BLaER1 (cell line): ENCODE data around the gene COMMD3.
"Not testable (repeated sequence)": the region's sequence is repeated elsewhere in the genome, so short reads cannot be mapped to it uniquely, and the experiment has no call there.

Experiments used
- H3K27ac ChIP-seq: shearing (Covaris generic); formaldehyde crosslinking; 2 replicates; pipeline ENCODE4 v1.8.1; 2022
- H3K27me3 ChIP-seq: shearing (Covaris generic); formaldehyde crosslinking; 2 replicates; pipeline ENCODE4 v1.8.1; 2022
- H3K36me3 ChIP-seq: shearing (Covaris generic); formaldehyde crosslinking; 2 replicates; pipeline ENCODE4 v1.8.1; 2022
- H3K4me1 ChIP-seq: shearing (Covaris generic); formaldehyde crosslinking; 2 replicates; pipeline ENCODE4 v1.8.1; 2022
- H3K4me2 ChIP-seq: shearing (Covaris generic); formaldehyde crosslinking; 2 replicates; pipeline ENCODE4 v1.8.1; 2022
- H3K4me3 ChIP-seq: shearing (Covaris generic); formaldehyde crosslinking; 2 replicates; pipeline ENCODE4 v1.8.1; 2022
- H3K9ac ChIP-seq: shearing (Covaris generic); formaldehyde crosslinking; 2 replicates; pipeline ENCODE4 v1.8.1; 2022
- H3K9me3 ChIP-seq: shearing (Covaris generic); formaldehyde crosslinking; 2 replicates; pipeline ENCODE4 v1.8.1; 2022
- H4K20me1 ChIP-seq: shearing (Covaris generic); formaldehyde crosslinking; 2 replicates; pipeline ENCODE4 v1.8.1; 2022
- Cebpa-rat ChIP-seq: shearing (Covaris generic); IDR thresholded peaks from 2 replicates; pipeline ENCODE4 v1.8.1; 2022

Gene COMMD3

DNA sequence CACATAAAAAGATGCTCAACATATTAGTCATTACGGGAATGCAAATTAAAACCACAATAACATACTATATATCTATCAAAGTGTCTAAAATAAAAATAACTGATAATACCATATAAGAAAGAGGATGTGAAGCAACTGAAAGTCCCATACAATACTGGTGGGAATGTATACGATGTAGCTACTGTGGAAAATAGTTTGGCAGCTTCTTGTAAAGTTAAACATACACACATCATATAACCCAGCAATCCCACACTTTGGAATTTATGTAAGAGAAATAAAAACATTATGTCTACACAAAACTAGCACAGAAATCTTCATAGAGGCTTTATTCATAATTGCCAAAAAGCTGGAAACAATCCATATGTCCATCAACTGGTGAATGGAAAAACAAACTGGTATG, 10.5 kb upstream of the COMMD3 start:
- Histone ChIP-seq H3K4me2 (no peak overlapping the region), H3K4me3 (no peak overlapping the region), H3K27ac (no peak overlapping the region), H3K4me1 (no peaks in the 10 kb centered on the region), H3K9me3 (no peaks in the 10 kb centered on the region), H3K27me3 (peaks cover 33% of the 10 kb centered on the region), H3K9ac (no peak overlapping the region), H4K20me1 (peaks cover 7% of the 10 kb centered on the region; the same call in 1 of the 2 replicates), H3K36me3 (no peaks in the 10 kb centered on the region)
- no peak for TF ChIP-seq Cebpa-rat

DNA sequence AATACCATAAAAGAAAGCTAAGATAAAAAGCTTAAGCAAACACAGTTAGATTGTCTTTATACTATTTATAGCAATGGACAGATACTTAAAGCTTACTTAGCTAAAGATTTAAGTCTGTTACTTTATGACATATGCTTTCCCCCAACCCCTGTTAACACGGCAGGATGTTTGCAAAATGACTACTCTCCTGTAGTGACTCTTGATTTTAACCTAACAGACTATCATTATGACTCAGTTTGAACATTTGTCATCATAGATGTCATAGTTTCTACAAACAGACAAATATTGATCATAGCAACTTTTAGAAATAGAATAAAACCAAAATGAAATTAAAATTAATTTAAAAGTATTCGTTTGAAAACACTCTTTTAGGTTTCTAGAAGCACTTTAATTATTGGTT, 7.8 kb upstream of the COMMD3 start:
- no peak overlapping the region for H3K4me3 ChIP-seq
- no peaks in the 10 kb centered on the region for H3K36me3 ChIP-seq
- no peaks in the 10 kb centered on the region for H3K9me3 ChIP-seq
- no peaks in the 10 kb centered on the region for H3K4me1 ChIP-seq
- peaks cover 27% of the 10 kb centered on the region for H4K20me1 ChIP-seq
- peaks cover 60% of the 10 kb centered on the region for H3K27me3 ChIP-seq
- H3K4me2 ChIP-seq = no peak overlapping the region
- H3K27ac ChIP-seq = no peak overlapping the region
- TF ChIP-seq Cebpa-rat = no peak
- H3K9ac ChIP-seq = no peak overlapping the region

DNA sequence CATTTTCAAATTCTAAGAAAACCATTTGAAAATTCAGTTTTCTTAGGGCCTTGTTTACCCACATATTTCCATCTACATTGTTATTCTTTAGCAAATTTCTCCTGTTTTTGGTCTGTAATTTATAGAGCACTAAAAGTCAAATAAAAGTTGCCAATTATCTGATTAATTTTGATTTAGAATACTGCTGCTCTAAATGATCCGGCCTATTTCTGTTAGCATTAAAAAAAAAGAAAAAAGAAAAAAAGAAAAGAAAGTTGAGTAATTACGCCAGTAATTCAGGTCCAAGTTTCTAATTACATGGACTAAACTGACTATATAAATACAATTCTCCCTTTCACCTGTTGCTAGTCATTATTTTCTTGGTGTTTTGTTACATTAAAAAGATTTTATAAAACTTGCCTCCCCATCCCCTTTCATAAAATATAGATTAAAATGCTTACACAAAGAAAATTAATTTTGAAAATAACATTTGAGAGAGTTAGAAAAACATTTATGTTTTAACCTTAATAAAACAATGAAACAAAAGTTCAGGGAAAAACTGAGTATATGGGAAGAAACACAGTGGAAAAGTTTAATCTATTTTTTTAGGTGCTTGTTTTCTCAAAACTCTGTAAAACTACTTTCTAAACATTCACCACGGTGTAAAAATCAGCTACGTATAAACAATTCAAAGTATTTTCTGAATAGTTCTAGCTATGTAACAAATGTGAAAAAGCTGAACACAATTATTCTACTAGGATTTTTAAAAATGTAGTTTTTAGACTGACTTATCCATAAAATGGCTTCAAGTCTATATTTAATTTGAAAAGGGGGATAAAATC, 6.8 kb upstream of the COMMD3 start:
- Histone ChIP-seq H3K9me3 (no peaks in the 10 kb centered on the region), H3K4me3 (no peak overlapping the region), H3K4me1 (no peaks in the 10 kb centered on the region), H3K4me2 (no peak overlapping the region), H4K20me1 (peaks cover 37% of the 10 kb centered on the region), H3K9ac (no peak overlapping the region), H3K27me3 (peaks cover 70% of the 10 kb centered on the region), H3K27ac (no peak overlapping the region), H3K36me3 (no peaks in the 10 kb centered on the region)
- TF ChIP-seq Cebpa-rat = no peak

DNA sequence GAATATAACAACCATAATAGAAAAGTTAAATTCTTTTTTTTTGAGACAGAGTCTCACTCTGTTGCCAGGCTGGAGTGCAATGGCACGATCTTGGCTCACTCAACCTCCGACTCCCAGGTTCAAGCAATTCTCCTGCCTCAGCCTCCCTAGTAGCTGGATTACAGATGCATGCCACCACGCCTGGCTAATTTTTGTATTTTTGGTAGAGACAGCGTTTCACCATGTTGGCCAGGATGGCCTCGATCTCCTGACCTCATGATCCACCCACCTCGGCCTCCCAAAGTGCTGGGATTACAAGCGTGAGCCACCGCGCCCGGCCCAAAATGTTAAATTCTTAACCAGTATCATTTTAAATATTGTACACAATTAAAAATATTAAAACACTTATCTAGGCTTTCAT, 6.2 kb upstream of the COMMD3 start:
- H4K20me1 ChIP-seq = peaks cover 43% of the 10 kb centered on the region
- H3K4me2 ChIP-seq, H3K9ac ChIP-seq, H3K9me3 ChIP-seq, H3K36me3 ChIP-seq, H3K4me3 ChIP-seq, H3K27ac ChIP-seq, H3K4me1 ChIP-seq: not testable (repeated sequence)
- H3K27me3 ChIP-seq = peaks cover 76% of the 10 kb centered on the region

DNA sequence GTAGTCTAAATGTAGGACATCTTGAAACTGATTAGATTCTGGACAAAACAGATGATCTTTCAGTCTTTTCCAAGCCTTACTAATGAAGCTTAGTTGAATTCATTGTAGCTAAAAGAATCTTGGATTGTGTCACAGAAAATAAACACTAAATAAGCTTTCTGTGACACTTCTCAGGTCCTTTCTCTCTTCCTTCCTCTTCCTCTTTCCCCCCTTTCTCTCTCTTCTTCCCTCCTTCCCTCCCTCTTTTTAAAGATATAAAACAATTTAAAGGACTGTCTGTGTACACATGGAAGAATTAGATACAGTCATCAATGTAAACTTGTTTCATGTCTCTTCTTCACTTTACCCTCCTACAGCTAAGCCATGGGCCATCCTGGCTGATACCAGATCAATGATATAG, 5.3 kb upstream of the COMMD3 start:
- Histone ChIP-seq H3K9ac (no peak overlapping the region), H3K4me1 (no peaks in the 10 kb centered on the region), H3K4me2 (no peak overlapping the region), H4K20me1 (peaks cover 53% of the 10 kb centered on the region), H3K9me3 (no peaks in the 10 kb centered on the region), H3K27me3 (peaks cover 85% of the 10 kb centered on the region), H3K27ac (no peak overlapping the region), H3K36me3 (no peaks in the 10 kb centered on the region), H3K4me3 (no peak overlapping the region)
- no peak for TF ChIP-seq Cebpa-rat

DNA sequence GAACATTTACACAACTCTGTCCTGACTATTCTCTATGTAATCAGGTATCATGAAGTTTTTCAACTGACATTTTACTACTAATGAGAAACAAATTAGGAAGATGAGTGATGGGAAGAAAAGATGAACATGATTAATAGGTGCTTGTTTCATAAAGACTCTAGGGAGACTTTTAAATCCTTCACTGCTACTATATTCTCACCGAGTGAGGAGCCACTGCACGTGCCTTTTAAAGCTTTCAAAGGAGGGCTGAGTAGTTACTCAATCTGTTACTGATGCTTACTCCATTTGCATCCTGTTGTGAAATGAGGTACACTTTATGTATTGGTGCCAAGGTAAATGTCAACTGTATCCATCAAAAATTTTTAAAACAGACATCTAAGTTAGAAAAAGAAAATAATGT, 1.3 kb upstream of the COMMD3 start:
- Histone ChIP-seq H3K4me3 (no peak overlapping the region; the same call in 1 of the 2 replicates), H3K4me2 (0 out of 2 replicates have a peak overlapping the region, but pooled peaks have one; percentile 79), H3K27me3 (peaks cover 99% of the 10 kb centered on the region), H4K20me1 (peaks cover 86% of the 10 kb centered on the region), H3K9me3 (no peaks in the 10 kb centered on the region), H3K4me1 (no peaks in the 10 kb centered on the region), H3K36me3 (no peaks in the 10 kb centered on the region), H3K9ac (no peak overlapping the region), H3K27ac (no peak overlapping the region)
- no peak for TF ChIP-seq Cebpa-rat

DNA sequence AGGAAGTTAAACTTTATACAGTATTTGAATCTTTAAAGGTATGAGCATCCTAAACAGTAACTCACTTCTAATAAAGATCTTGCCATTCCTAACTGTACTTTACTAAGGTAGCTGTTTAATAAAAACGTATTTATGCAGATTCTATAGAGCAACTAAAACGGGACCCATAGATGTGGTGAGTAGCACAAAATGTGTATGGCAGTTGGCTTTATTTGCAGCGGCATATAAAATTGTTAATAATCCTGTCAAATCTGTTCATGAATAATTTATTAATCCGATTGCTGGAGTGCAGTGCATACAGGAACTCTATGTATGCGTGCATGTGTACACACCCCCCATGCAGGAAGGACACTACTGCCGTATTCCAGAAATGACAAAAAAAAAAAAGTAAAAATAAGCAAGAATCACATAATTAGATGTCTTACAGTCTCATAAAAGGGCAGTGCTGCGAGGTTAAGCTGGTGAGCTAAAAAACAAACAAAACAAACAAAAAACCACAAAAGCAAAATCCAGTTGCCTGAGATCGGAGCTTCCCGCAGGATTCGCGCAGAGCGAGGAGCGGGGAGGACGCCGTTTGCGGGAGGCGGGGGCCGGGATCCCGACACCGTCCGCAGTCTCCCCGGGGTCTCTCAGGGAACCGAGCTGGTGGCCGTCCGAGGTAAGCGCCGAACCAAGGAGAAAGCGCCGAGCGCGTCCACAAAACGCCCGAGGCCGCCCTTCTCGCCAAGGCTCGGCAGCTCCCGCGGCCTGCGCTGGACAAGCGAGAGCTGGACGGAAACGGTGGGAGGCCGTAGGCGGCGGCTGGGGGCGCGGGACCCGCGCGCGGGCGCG, 518 bp upstream of the COMMD3 start:
- no peaks in the 10 kb centered on the region for H3K9me3 ChIP-seq
- H3K27me3 ChIP-seq = peaks cover 99% of the 10 kb centered on the region
- no peaks in the 10 kb centered on the region for H3K4me1 ChIP-seq
- H3K4me3 ChIP-seq = peak overlapping the region; percentile 71
- peaks cover 88% of the 10 kb centered on the region for H4K20me1 ChIP-seq
- peak overlapping the region; percentile 95 for H3K27ac ChIP-seq
- peak overlapping the region; percentile 79 for H3K4me2 ChIP-seq
- TF ChIP-seq Cebpa-rat = no peak
- peak overlapping the region; percentile 91 for H3K9ac ChIP-seq
- no peaks in the 10 kb centered on the region for H3K36me3 ChIP-seq

DNA sequence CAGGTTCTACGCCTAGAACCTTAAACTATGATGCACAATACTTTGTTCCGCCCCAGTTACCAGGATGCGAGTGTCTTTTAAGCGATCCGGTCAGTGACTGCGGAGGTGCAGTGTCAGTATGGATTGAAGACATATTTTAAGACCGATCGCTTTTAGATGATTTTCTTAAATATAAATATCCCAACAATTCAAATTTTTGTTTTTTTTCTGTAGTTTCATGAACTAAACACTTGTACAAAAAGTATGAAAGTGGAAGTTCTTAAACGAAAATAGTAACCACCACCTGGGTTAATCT, 835 bp downstream of the COMMD3 start:
- no peaks in the 10 kb centered on the region for H3K4me1 ChIP-seq
- H3K9me3 ChIP-seq = no peaks in the 10 kb centered on the region
- peak overlapping the region; percentile 95 for H3K27ac ChIP-seq
- H4K20me1 ChIP-seq = peaks cover 77% of the 10 kb centered on the region
- H3K4me2 ChIP-seq = peak overlapping the region; percentile 79
- TF ChIP-seq Cebpa-rat = no peak
- peak overlapping the region; percentile 71 for H3K4me3 ChIP-seq
- no peaks in the 10 kb centered on the region for H3K36me3 ChIP-seq
- peak overlapping the region; percentile 91 for H3K9ac ChIP-seq
- peaks cover 96% of the 10 kb centered on the region for H3K27me3 ChIP-seq

DNA sequence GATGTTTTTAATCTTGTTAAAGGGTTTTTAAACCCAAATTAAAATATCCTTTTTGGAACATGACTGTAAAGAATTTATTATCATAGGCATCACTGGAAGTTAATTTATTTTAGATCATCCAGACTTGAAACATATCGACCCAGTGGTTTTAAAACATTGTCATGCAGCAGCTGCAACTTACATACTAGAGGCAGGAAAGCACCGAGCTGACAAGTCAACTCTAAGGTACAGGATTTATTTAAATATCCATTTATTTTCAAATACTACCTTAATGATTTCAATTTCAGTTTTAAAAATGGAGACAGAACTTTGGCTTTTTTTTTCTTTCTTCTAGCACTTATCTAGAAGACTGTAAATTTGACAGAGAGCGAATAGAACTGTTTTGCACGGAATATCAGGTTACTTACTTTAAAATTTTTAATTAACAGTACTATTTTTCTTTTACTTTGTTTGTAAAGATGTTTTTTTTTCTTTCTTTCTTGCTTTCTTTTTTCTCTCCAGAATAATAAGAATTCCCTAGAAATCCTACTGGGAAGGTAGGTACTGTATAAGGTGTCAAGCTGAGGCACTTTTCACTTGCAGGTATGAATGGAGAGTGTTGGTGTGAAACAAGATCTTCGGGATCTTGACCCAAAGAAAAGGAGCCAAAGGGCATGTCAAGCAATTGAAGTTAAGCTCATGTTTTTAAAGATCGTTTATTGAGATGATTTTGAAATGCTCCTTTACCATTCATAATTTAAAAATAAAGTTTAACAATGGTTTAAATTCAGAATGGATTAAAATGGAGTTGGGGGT, 1.8 kb downstream of the COMMD3 start:
- H3K4me1 ChIP-seq = no peaks in the 10 kb centered on the region
- TF ChIP-seq Cebpa-rat = no peak
- H3K4me3 ChIP-seq = peak overlapping the region; percentile 71
- H3K9me3 ChIP-seq = no peaks in the 10 kb centered on the region
- peaks cover 81% of the 10 kb centered on the region for H4K20me1 ChIP-seq
- H3K27me3 ChIP-seq = peaks cover 96% of the 10 kb centered on the region
- H3K27ac ChIP-seq = peak overlapping the region; percentile 95
- H3K4me2 ChIP-seq = peak overlapping the region; percentile 55
- H3K9ac ChIP-seq = peak overlapping the region; percentile 91
- no peaks in the 10 kb centered on the region for H3K36me3 ChIP-seq

DNA sequence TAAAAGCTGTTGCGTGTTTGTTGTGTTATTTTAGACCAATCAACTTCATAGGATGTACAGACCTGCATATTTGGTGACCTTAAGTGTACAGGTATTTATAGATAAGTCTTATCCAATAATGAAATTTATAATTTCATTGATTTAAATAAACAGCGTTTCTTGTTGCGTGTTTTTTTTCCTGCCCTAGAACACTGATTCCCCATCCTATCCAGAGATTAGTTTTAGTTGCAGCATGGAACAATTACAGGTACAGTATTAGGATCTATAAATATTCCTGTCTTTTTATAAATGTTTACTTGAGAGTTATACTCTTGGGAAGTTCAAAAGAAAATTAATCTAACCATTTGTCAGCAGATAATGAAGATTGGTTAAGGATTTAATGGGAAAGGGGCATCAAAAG, 2.6 kb downstream of the COMMD3 start:
- peak overlapping the region; percentile 71 for H3K4me3 ChIP-seq
- peak overlapping the region; percentile 95 for H3K27ac ChIP-seq
- no peaks in the 10 kb centered on the region for H3K4me1 ChIP-seq
- no peaks in the 10 kb centered on the region; the same call in 1 of the 2 replicates for H3K36me3 ChIP-seq
- peak overlapping the region; percentile 55 for H3K4me2 ChIP-seq
- no peak for TF ChIP-seq Cebpa-rat
- H3K9me3 ChIP-seq = no peaks in the 10 kb centered on the region
- peaks cover 83% of the 10 kb centered on the region for H4K20me1 ChIP-seq
- H3K27me3 ChIP-seq = peaks cover 96% of the 10 kb centered on the region
- peak overlapping the region; percentile 91 for H3K9ac ChIP-seq
